Osteoblast (primary cell): ENCODE data around the gene SMARCD3. TPM values are rescaled to one million over a fixed set of nuclear protein-coding genes. Genes with fewer than 3 reads are reported as not detected.
A peak's percentile ranks its signal among the peaks of the same experiment; 100 is the strongest.

Source experiments
- DNase-seq: peaks from one replicate; pipeline ENCODE4 v3.0.0; 2011; ENCODE audit warnings: low spot score, mixed read lengths; ENCODE audit not compliant: insufficient read length; ENCODE audit errors: missing footprints
- H2AFZ ChIP-seq: 2 replicates; pipeline ENCODE4 v1.6.0; 2011; ENCODE audit warnings: mild to moderate bottlenecking, low read length
- H3K27ac ChIP-seq: 2 replicates; pipeline ENCODE4 v1.5.1; 2011; ENCODE audit warnings: mild to moderate bottlenecking, low read depth, low read length, moderate library complexity
- H3K27me3 ChIP-seq: 2 replicates; pipeline ENCODE4 v1.6.0; 2012; ENCODE audit warnings: mild to moderate bottlenecking, control low read depth, inconsistent platforms, low read length, moderate library complexity; ENCODE audit not compliant: insufficient read depth
- H3K36me3 ChIP-seq: 2 replicates; pipeline ENCODE4 v1.5.1; 2011; ENCODE audit warnings: mild to moderate bottlenecking, low read length, control low read depth, moderate library complexity; ENCODE audit not compliant: insufficient read depth
- H3K4me1 ChIP-seq: 2 replicates; pipeline ENCODE4 v1.5.1; 2011; ENCODE audit warnings: mild to moderate bottlenecking, low read length, control low read depth, moderate library complexity; ENCODE audit not compliant: insufficient read depth
- H3K4me2 ChIP-seq: 2 replicates; pipeline ENCODE4 v1.6.0; 2011; ENCODE audit warnings: mild to moderate bottlenecking, low read length; ENCODE audit not compliant: insufficient read depth
- H3K4me3 ChIP-seq: fragments of 200-600 bp; sonication (generic); 3 replicates; pipeline ENCODE4 v1.5.1; 2012; ENCODE audit warnings: mild to moderate bottlenecking, low read length, inconsistent platforms; ENCODE audit not compliant: insufficient read depth
- H3K79me2 ChIP-seq: 2 replicates; pipeline ENCODE4 v1.6.0; 2012; ENCODE audit warnings: mild to moderate bottlenecking, low read length, control low read depth, inconsistent platforms; ENCODE audit not compliant: insufficient read depth
- H3K9me3 ChIP-seq: 2 replicates; pipeline ENCODE4 v1.5.1; 2011; ENCODE audit warnings: low read depth, low read length, control low read depth
- H4K20me1 ChIP-seq: 2 replicates; pipeline ENCODE4 v1.6.0; 2012; ENCODE audit warnings: mild to moderate bottlenecking, low read length, control low read depth; ENCODE audit not compliant: insufficient read depth
- CTCF ChIP-seq: IDR thresholded peaks from 2 replicates; pipeline ENCODE4 v1.5.1; 2011; ENCODE audit warnings: mild to moderate bottlenecking, low read depth, low read length, moderate library complexity; ENCODE audit errors: extremely low read depth
- total RNA-seq: library from RNA; depleted of rRNA; stranded (reverse); fragments of >200 nt; gene quantifications from 2 replicates; pipeline ENCODE4 v1.2.3, GENCODE V29; 2012

The SMARCD3 gene
- total RNA-seq, 1 donor = 40.2 TPM

DNA sequence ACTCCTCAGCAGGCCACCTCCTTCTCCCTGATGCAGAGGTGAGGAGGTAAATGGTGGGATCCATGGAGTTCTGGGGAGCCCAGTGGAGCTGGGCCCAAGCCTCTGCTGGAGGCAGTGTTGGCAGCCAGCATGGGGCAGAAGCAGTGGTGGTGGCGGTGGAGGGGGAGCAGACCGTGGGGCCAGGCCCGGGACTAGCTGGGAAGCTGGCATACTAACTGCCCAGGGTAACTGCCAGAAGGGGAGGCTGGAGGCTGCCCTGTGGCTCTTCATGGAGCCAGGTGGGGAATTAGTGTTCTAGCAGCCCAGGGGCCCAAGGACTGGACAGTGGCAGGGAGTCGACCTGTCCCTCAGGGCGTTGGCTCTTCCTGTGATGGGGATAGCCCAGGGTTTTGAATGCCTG is 16.1 kb upstream of the SMARCD3 start:
- DNase-seq = no peak

DNA sequence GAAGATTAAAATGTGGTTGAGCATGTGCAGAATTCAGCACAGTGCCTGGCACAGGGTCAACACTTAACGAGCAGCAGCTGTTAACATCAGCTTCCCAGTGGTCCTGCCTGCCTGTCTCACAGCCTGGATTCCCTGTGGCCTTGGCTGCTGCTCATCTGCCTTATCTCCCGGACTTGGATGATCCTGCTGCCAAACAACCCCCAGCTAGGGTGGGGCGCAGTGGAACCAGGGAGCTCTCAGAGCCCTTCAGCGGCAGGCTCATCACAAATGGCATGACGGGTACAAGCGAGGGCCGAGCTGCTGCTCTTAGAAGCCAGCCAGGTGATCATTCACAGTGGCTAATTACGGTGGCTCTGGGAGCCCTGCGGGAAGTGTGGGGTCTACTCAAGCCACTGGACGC is 13.0 kb upstream of the SMARCD3 start:
- peak; percentile 76 for DNase-seq
- H3K27me3 ChIP-seq = peaks cover 30% of the 10 kb centered on the region
- no peaks in the 10 kb centered on the region for H3K4me1 ChIP-seq

More for the DNA sequence above, 16.1 kb upstream of the SMARCD3 start:
- H3K4me1 ChIP-seq = no peaks in the 10 kb centered on the region
- no peaks in the 10 kb centered on the region for H3K79me2 ChIP-seq
- H4K20me1 ChIP-seq = peaks cover 5% of the 10 kb centered on the region
- H3K4me3 ChIP-seq = no peak overlapping the region
- H3K27ac ChIP-seq = no peak overlapping the region
- no peaks in the 10 kb centered on the region for H3K9me3 ChIP-seq
- no peak overlapping the region for H2AFZ ChIP-seq
- no peak for TF ChIP-seq CTCF
- no peaks in the 10 kb centered on the region for H3K36me3 ChIP-seq
- no peak overlapping the region for H3K4me2 ChIP-seq
- peaks cover 22% of the 10 kb centered on the region for H3K27me3 ChIP-seq

GRCh38 chr7:151260883-151261282 is 12.4 kb upstream of the SMARCD3 start:
- no peak for TF ChIP-seq CTCF
- Histone ChIP-seq H3K27me3 (peaks cover 33% of the 10 kb centered on the region), H3K4me3 (no peak overlapping the region), H3K4me2 (no peak overlapping the region), H3K4me1 (no peaks in the 10 kb centered on the region), H3K36me3 (no peaks in the 10 kb centered on the region), H2AFZ (no peak overlapping the region), H3K79me2 (no peaks in the 10 kb centered on the region), H4K20me1 (peaks cover 5% of the 10 kb centered on the region), H3K27ac (no peak overlapping the region), H3K9me3 (no peaks in the 10 kb centered on the region)
- DNase-seq = peak; percentile 26

More for the DNA sequence above, 13.0 kb upstream of the SMARCD3 start:
- Histone ChIP-seq H3K4me2 (no peak overlapping the region), H3K27ac (no peak overlapping the region), H3K36me3 (no peaks in the 10 kb centered on the region), H2AFZ (no peak overlapping the region), H3K79me2 (no peaks in the 10 kb centered on the region), H3K4me3 (no peak overlapping the region), H3K9me3 (no peaks in the 10 kb centered on the region), H4K20me1 (peaks cover 5% of the 10 kb centered on the region)
- TF ChIP-seq CTCF = no peak

DNA sequence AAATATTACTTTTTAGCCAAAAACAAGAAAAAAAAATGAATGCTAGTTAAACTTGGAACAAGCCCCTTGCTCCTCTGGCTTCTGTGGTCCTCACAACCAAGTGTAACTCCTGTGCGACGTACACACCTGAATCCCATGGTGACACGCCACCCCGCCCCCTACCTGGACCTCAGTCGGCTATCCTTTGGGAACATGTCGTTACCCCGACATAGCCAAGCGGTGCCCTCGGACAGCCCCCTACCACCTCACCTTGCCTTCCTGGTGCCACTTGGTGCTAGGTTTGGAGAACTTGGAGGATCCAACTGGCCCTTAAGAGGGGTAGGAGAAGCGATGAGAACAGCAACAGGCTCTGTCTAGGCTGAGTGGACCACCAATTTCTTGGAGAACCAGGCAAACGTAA is 12.0 kb upstream of the SMARCD3 start:
- no peak for TF ChIP-seq CTCF
- peak; percentile 54 for DNase-seq
- Histone ChIP-seq H3K27me3 (peaks cover 33% of the 10 kb centered on the region), H3K27ac (no peak overlapping the region), H3K9me3 (no peaks in the 10 kb centered on the region), H3K4me1 (no peaks in the 10 kb centered on the region), H2AFZ (no peak overlapping the region), H3K4me2 (no peak overlapping the region), H3K4me3 (no peak overlapping the region), H3K79me2 (no peaks in the 10 kb centered on the region), H4K20me1 (peaks cover 5% of the 10 kb centered on the region), H3K36me3 (no peaks in the 10 kb centered on the region)
